Femur (tissue), 1 donor: ENCODE measurements around the gene LPAR5.
"Not testable (repeated sequence)": the region's sequence is repeated elsewhere in the genome, so short reads cannot be mapped to it uniquely, and the experiment has no call there.

ENCODE experiments used
- DNase-seq: peaks from one replicate; pipeline ENCODE4 v3.0.0-alpha.2; 2017

LPAR5 gene

DNA sequence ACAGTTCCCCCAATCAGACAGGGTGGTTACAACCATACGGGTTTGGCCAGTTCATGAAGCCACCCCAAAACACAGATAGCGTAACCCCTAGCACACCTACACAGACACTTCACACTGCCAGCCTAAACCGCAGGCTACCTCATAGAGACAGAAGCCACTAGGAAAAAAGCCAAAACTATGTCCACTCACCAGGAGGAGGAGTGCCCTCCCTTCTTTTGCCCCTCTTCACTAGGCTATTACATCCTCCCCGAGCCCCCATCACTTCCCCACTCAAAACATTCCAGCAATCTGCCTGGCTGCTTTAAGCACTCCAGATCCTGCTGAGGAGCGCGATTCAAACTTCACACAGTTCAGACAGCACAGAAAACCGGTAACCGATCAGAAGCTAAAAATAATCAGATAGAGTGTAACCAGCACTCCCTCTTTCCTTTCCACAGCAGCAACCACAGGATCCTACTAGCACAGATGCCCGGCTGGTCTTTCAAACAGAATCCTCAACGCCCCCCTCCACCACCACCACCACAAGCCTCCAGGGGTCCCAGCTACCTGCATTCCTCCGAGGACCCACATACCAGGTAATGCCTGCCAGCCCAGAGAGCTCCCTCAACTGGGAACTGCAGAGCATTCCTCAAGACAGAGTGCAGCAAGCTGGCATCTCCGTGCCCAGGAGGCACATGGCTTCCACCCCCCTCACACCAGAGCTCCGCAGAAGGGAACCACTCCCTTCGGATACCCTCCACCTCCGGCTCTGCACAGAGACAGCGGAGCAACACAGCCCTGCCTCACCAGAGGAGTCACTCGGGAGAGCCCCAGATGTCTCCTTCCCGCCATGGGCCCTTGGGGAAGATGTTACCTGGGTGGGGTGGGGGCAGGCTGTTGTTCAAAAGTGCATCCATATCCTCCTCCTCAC lies 30.1 kb downstream of the LPAR5 start:
- no peak for DNase-seq

DNA sequence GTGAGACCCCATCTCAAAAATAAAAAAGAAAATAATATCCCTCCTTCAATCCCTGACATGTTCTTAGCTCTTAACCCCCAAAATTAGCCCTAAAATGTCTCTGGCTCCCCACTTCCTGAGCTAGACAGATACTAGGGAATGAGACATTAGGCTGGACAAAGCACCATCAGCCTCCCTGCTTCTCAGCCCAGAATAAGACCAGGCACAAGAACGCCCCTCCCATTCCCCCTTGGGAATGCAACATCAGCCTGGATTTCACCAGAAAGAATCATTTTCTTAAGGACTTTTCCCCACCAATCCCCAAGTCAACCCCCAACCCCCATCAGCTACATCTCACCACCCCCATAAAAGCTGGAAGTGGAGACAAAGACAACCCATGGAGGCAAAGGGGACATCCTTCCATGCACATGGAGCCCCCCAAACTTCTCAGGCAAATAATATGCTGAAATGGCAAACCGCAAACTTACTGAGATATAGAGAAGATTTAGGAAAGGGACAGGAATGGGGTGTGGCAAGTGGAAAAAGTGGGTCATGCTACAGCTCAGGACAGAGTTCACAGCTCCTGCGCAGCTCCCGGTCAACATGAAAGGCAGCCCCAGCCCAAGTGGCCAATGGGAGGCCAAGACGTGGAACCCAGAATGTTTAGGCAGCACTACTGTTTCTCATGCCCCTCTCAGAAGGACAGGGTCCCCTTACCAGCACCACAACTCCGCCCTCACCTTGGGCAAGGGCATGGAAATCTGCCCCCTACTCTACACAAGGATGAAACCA lies 31.3 kb downstream of the LPAR5 start:
- no peak for DNase-seq

- peak; percentile 61 for DNase-seq
Measured at GRCh38 chr12:6603095-6603567, 32.6 kb downstream of the LPAR5 start.

DNA sequence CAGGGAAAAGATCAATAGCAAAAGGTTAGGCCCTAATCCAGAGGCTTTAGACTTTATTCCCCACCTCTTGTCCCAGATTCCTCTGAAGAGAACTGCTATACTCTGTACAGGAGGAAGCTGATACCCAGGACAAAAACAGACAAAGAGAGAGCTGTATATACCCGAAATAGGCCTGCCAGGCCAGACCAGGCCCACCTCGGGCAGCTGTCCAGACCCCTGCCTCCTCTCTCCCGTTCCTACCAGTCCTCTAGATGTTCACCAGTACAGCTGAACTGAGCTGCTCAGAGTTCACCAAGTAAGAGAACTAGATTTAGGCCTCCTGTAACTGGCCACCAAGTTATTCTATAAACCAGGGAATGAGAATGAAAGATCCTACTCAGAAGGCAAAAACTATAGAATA lies 33.2 kb downstream of the LPAR5 start:
- no peak for DNase-seq

- not testable (repeated sequence) for DNase-seq
Measured at GRCh38 chr12:6595673-6596072, 40.1 kb downstream of the LPAR5 start.

DNA sequence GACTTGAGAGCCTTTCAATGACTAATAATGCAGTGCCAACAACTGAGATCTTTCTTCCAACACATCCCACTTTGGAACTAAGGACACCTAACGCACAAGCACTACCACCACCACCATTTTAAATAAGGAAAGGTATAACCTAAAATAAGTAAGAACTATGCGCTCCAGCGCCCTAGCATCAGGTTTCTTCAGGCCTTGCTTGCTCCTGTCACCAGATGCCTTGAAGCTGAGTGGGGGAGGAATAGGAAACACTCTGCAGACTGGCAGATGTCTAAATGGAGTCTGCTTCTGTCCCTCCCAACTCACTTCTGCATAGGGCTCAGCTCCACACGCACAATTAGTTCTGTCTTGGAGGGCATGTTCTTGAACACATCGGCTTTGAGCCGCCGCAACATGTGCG lies 43.7 kb downstream of the LPAR5 start:
- DNase-seq = no peak

DNA sequence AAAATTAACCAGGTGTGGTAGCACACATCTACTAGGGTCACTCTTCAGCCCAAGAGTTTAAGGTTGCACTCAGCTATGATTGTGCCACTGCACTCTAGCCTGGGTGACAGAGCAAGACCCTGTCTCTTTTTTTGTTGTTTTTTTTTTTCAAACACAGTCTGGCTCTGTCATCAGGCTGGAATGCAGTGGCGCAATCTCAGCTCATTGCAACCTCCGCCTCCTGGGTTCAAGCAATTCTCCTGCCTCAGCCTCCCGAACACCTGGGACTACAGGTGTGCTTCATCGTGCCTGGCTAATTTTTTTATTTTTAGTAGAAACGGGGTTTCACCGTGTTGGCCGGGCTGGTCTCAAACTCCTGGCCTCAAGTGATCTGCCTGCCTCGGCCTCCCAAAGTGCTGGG lies 49.2 kb downstream of the LPAR5 start:
- not testable (repeated sequence) for DNase-seq

DNA sequence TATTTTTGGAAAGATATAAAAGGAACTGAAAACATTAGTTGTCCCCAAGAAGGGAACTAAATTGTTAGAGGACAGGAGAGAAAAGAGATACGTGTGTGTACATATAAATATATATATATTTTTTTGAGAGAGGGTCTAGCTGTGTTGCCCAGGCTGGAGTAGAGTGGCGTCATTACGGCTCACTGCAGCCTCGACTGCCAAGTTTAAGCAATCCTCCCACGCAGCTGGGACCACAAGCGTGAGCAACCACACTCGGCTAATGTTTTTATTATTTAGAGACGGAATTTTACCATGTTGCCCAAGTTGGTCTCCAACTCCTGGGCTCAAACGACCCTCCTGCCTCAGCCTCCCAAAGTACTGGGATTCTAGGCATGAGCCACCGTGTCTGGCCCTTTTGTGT lies 51.5 kb downstream of the LPAR5 start:
- no peak for DNase-seq

- DNase-seq = no peak
Measured at GRCh38 chr12:6582959-6583358, 52.8 kb downstream of the LPAR5 start.

DNA sequence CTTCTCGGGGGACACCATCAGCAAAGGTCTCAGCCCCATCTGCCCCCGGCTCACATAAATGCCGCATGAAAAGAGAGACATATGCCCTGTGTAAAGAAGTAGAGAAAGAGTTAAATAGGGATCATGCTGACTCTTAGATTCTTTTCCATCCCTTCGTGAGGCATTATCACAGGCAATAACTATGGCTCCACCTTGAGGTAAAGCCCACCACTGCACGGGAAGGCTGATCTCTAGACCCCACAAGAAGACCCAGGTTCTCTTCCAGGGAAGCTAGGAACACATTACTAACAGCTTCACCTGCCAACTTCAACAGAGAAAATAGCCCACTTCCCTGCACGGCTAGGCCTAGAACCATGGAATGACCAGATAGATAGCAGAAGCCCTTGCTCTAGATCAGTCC lies 53.6 kb downstream of the LPAR5 start:
- no peak for DNase-seq

- DNase-seq = no peak
Measured at GRCh38 chr12:6575648-6576047, 60.1 kb downstream of the LPAR5 start.

GRCh38 chr12:6574576-6575295 lies 61.0 kb downstream of the LPAR5 start:
- no peak for DNase-seq

- DNase-seq = no peak
Measured at GRCh38 chr12:6573001-6573400, 62.8 kb downstream of the LPAR5 start.

DNA sequence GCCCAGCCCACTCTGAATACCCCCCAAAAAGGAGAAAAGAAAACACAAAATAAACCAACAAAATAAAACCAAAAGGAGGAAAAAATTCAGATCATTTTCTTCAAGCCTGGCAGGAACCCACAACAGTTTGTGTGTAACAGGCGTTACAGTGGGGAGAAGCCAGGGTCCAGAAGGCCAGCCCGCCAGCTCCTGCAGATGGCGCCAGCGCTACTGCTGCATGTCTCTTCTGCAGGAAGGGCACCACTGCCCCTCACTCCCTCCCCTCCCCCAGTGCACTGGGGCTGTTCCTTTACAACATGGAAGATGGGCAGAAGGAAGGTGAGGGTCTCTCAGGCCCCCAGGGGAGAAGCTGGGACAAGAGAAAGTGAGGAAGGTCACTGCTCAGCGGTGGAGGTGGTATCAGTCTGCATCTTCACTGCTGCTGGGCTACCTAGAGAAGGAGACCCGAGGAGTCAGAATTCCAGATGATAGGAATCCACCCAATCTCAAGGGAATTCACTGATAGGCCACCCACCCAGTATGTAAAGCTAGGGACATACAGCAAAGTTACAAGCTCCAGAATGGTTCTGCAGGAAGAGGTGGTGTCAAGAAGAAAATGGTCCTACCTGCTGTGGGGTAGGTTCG lies 65.4 kb downstream of the LPAR5 start:
- DNase-seq = peak; percentile 59

DNA sequence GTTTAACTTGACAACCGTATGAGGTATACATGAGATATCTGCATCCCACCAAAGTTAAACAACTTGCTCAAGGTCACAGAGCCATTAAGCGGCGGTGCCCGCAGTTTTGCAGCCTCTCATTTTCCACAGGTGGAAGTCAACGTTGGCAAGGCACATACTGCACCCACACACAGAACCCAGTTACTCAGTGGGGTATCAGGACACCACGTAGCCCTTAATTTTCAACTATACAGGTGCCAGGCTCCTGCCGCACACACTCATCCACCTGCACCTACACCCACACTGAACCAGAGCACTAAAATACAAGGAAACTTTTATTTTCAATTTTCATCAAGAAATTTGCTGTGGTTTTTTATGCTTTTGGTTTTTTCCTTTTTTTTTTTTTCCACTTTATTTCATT lies 66.0 kb downstream of the LPAR5 start:
- no peak for DNase-seq

DNA sequence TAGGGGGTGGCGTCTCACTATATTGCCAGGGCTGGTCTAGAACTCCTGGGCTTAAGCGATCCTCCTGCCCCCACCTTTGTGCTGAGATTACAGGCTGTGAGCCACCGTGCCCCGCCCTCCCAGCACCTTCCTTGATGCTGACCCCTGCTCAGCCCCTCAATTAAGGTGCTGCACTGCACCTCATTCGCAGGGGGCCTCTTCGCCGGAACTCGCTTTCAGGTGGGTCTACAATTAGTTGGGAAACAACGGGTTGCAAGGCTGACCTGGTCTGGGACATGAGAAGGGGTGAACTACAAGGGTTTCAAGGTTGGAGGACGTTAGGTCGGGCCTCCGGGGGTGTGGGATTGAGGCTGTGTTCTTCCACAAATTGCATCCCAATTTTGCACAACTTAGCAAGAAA lies 66.4 kb downstream of the LPAR5 start:
- no peak for DNase-seq
